Immature natural killer cell (primary cell): Measurements from ENCODE around the gene FAM53A. TPM values are rescaled to one million over a fixed set of nuclear protein-coding genes. Genes with fewer than 3 reads are reported as not detected.
"Not testable (repeated sequence)": the region's sequence is repeated elsewhere in the genome, so short reads cannot be mapped to it uniquely, and the experiment has no call there.

Source experiments
- DNase-seq, 3 donors: peaks; one replicate each; pipeline ENCODE4 v3.0.0; 2022; ENCODE audit warnings: mixed read lengths in 1 of 3
- H3K27ac Mint-ChIP-seq, 6 donors: one replicate each; pipeline ENCODE4 v1.8.0; 2020; ENCODE audit warnings: mixed read lengths in 6 of 6, mild to moderate bottlenecking in 5 of 6, inconsistent platforms in 4 of 6, moderate library complexity in 3 of 6
- H3K27me3 Mint-ChIP-seq, 3 donors: one replicate each; pipeline ENCODE4 v1.8.0; 2020 to 2021; ENCODE audit warnings: low read depth in 3 of 3, mild to moderate bottlenecking in 3 of 3, mixed read lengths in 3 of 3, moderate library complexity in 3 of 3, inconsistent platforms in 1 of 3
- H3K36me3 Mint-ChIP-seq, 3 donors: one replicate each; pipeline ENCODE4 v1.8.0; 2020; ENCODE audit warnings: mixed read lengths in 3 of 3, inconsistent platforms in 2 of 3, mild to moderate bottlenecking in 2 of 3
- H3K4me1 Mint-ChIP-seq, 2 donors: one replicate each; pipeline ENCODE4 v1.8.0; 2020; ENCODE audit warnings: inconsistent platforms in 2 of 2, mild to moderate bottlenecking in 2 of 2, mixed read lengths in 2 of 2, moderate library complexity in 1 of 2
- H3K4me3 Mint-ChIP-seq, 5 donors: one replicate each; pipeline ENCODE4 v1.8.0; 2020; ENCODE audit warnings: mild to moderate bottlenecking in 5 of 5, mixed read lengths in 5 of 5, inconsistent platforms in 3 of 5, moderate library complexity in 3 of 5
- H3K9me3 Mint-ChIP-seq, 6 donors: one replicate each; pipeline ENCODE4 v1.8.0; 2020; ENCODE audit warnings: mild to moderate bottlenecking in 6 of 6, mixed read lengths in 6 of 6, inconsistent platforms in 4 of 6, moderate library complexity in 3 of 6
- polyA plus RNA-seq, 3 donors: library from polyadenylated mRNA; unstranded; fragments of 300-500 nt; fragmentation: Illumina TruSeq; gene quantifications; one replicate each; pipeline ENCODE4 v1.2.3, GENCODE V29; 2021

The FAM53A gene
- polyA plus RNA-seq, 3 donors from 2014 or later: 0.38 to 2.6 (median 0.83) TPM

DNA sequence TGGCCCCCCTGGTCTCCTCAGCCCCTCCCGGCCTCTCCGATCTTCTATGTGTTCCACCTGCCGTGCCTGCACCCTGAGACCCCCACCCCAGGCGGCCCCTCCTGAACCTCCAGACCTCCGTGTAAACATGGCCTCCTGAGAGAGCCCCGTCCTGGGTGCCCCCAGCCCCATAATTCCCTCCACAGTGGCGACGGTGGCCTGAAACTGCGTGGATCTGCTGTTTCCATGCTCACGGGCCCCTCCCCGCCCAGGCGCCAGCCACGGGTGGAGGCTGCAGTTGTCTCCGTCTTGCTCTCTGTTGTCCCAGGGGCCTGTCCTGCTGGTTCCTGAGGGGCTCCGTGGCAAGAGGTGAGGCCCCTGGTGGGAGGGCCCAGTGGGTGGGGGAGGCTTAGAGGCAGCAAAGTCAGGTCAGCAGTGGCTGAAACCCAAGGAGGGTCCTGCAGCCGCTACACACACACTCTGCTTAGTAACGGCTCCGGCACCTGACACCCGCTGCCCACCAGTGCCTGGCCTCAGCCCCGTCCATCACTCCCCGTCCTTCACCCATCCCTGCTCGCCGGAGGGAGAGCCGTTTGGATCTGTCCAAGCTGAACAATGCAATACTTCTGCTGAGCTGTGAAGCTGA lies 75.8 kb downstream of the FAM53A start:
- no peak for DNase-seq
- H3K9me3 Mint-ChIP-seq: no peaks in the 10 kb centered on the region
- H3K27me3 Mint-ChIP-seq: peaks cover 0 to 1% (median 0%) of the 10 kb centered on the region in 3 donors
- H3K27ac Mint-ChIP-seq: no peak overlapping the region
- no peaks in the 10 kb centered on the region for H3K36me3 Mint-ChIP-seq
- H3K4me1 Mint-ChIP-seq: no peaks in the 10 kb centered on the region
- H3K4me3 Mint-ChIP-seq: no peak overlapping the region

DNA sequence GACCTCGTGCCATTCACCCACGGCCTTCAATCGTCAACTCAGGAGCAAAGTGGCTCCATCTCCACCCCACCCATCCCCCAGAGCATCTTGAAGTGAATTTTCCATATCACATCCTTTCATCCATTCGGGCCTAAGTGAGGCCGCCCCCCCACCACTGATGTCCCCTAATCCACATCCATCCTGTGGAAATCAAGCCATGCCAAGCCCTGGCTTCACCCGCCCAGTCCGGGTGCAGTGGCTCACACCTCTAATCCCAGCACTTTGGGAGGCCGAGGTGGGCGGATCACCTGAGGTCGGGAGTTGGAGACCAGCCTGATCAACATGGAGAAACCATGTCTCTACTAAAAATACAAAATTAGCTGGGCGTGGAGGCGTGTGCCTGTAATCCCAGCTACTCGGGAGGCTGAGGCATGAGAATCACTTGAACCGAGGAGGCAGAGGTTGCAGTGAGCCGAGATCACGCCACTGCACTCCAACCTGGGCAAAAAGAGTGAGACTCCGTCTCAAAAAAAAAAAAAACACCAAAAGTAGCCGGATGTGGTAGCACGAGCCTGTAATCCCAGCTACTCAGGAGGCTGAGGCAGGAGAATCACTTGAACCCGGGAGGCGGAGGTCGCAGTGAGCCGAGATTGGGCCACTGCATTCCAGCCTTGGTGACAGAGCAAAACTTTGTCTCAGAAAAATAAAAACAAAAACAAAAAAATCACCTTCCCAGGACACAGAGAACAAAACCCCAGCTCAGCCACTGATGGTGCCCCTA lies 76.5 kb downstream of the FAM53A start:
- H3K4me1 Mint-ChIP-seq, DNase-seq, H3K27ac Mint-ChIP-seq, H3K4me3 Mint-ChIP-seq, H3K27me3 Mint-ChIP-seq, H3K9me3 Mint-ChIP-seq, H3K36me3 Mint-ChIP-seq: not testable (repeated sequence)

DNA sequence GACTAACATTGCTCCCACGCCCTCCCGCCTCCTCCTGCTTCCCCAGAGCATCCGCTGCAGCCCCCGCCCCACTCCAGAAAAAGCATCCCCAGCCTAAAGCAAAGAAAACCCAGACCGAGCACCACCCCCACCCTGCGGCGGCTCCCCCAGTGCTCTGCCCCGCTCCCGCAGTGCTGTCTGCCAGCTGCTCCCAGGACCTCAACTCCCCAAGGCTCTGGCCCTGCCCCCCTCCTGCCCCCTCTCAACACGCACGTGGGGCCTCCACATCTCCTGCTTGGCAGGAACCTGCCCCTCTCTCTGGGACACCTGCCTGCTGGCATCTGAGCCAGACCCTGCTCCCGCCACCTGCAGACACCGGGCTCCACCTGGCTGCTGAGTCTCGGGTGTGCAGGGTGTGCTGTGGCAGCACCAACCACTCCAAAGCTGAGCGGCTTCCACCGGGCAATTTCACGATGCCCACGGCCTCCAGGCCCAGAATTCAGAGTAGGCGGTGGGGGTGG lies 79.4 kb downstream of the FAM53A start:
- H3K27me3 Mint-ChIP-seq: peaks cover 0 to 1% (median 0%) of the 10 kb centered on the region in 3 donors
- H3K4me3 Mint-ChIP-seq: no peak overlapping the region
- no peak overlapping the region for H3K27ac Mint-ChIP-seq

DNA sequence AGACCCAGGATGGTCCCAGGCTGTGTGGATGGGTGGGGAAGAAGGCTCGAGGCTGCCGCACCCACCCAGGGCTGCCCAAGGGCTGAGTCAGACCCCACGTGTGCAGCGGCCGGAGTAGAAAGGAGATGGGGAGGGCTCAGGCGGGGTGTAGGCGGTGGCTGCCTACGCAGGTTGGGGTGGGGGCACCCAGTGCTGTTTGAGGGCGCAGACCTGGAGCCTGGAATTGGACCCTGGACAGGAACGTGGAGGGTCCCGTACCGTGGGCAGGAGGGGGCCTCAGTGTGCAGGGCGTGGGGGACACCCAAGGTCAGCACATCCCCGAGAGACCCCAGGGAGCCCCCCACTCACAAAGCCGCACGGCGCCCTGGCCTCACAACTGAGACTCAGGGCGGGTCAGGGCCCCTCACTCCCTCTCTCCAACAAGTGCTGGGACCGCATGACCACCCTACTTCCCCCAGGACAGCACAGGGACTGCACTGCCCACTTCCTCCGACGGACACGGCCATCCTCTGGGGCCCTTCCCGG lies 79.9 kb downstream of the FAM53A start:
- no peaks in the 10 kb centered on the region for H3K4me1 Mint-ChIP-seq
- H3K36me3 Mint-ChIP-seq: no peaks in the 10 kb centered on the region
- peaks cover 0 to 1% (median 0%) of the 10 kb centered on the region in 3 donors for H3K27me3 Mint-ChIP-seq
- no peak overlapping the region for H3K27ac Mint-ChIP-seq
- no peaks in the 10 kb centered on the region for H3K9me3 Mint-ChIP-seq
- H3K4me3 Mint-ChIP-seq: no peak overlapping the region
- no peak for DNase-seq

More for the DNA sequence above, 79.4 kb downstream of the FAM53A start:
- no peaks in the 10 kb centered on the region for H3K36me3 Mint-ChIP-seq
- no peaks in the 10 kb centered on the region for H3K4me1 Mint-ChIP-seq
- DNase-seq: no peak
- no peaks in the 10 kb centered on the region for H3K9me3 Mint-ChIP-seq

DNA sequence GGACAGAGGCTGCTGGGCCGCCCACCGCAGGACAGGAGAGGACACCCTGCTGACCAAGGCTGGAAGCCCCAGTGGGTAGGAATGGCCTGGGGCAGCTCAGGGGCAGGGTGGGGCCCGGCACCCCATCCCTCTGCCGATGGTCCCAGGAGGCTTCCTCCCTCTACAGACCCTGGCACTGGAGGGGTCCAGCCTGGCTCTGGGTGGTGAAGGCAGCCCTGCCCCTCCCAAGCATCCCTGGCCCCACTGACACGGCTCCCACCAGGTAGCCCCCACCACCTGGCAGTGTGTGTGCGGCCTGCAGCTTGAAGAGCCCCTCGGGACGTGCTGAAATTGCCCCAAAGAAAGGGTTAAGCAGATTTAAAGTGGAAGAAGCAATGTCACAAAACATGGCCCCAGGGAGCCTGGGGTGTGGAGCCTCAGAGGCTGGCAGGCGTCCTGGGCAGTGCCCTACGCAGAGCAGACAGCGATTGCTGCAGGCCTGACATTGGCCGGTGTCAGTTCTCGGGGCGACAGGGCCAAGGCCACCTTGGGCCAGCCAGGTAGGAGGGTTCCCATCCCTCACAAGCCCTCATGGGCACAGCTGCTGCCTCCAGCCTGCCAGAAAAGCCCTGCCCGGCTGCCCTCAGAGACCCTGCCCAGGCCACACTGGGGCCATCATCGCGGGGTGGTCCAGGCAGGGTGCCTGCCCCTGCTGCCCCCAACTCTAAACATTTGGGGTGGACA lies 80.5 kb downstream of the FAM53A start:
- Mint-ChIP-seq H3K36me3 (no peaks in the 10 kb centered on the region), H3K9me3 (no peaks in the 10 kb centered on the region), H3K4me3 (no peak overlapping the region), H3K4me1 (no peaks in the 10 kb centered on the region), H3K27ac (no peak overlapping the region), H3K27me3 (peaks cover 0 to 1% (median 0%) of the 10 kb centered on the region in 3 donors)
- DNase-seq: no peak

DNA sequence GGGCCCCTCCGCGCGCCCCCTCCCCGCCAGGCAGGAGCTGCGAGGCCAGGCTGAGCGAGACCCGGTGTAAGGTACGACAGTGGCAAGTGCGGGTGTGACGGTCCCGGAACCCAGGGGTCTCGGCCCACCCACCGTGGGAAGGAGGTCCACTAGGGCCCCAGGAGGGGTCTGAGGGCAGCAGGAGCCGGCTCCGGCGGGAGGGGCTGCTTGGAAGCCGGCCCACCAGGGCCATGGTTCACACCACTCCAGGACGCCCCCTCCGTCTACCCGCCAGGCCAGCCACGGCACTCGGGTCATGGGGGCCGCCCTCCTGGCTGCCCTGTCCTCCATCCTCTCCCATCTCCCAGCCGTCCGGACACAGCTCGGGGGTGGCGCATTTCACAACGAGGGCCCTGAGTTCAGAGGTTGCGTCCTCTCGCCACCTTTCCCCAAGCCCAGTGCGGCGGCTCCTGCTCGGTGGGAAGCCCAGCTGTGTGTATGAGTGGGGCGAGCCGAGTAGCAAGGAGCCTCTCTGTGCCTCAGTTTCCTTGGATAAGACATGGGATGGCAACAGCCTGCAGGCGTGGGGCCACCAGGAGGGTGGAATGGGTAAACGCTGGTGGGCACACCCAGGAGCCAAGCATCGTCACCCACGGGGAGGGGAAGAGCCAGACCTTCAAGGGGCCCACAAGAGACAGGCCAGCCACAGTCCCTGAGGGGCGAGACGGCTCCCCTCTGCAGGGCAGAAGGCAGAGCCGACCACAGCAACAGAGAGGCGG lies 81.3 kb downstream of the FAM53A start:
- DNase-seq: no peak
- no peaks in the 10 kb centered on the region for H3K9me3 Mint-ChIP-seq
- no peaks in the 10 kb centered on the region for H3K36me3 Mint-ChIP-seq
- H3K4me3 Mint-ChIP-seq: no peak overlapping the region
- no peaks in the 10 kb centered on the region for H3K4me1 Mint-ChIP-seq
- H3K27me3 Mint-ChIP-seq: peaks cover 0 to 1% (median 0%) of the 10 kb centered on the region in 3 donors
- H3K27ac Mint-ChIP-seq: no peak overlapping the region

DNA sequence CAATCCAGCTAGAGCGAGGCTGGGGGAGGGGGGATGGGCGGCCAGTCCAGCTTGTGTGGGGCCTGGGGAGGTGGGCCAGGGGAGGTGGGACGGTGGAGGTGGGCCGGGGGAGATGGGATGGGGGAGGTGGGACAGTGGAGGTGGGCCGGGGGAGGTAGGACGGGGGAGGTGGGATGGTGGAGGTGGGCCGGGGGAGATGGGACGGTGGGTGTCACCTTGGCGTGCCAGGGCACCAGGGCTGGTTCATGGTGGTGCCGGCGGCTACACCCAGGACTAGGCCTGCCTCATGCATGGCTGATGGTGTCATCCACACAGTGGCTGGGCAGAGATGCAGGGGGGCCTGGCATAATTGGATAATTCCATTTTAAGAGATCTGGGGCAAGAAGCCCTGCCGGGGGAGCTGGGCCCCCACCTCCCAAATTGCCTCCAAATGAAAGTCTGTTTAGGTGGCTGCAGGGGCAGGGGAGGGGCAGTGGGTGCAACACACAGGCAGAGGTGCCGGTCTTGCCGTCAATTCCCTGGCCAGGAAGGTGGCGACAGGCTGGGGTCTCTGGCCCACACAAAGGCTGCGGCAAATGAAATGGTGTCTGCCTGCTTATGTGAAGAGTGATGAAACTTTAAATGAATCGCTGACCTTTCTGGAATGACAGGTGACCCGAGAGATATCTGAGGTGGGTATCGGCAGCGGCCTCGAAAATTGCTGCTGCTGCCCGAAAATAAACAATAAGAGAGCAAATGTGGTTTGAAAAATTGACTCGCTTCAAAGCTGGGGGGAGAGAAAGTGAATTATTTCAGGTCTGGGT lies 82.1 kb downstream of the FAM53A start:
- Mint-ChIP-seq H3K27ac (no peak overlapping the region), H3K4me3 (no peak overlapping the region), H3K9me3 (no peaks in the 10 kb centered on the region), H3K4me1 (no peaks in the 10 kb centered on the region), H3K36me3 (no peaks in the 10 kb centered on the region), H3K27me3 (peaks cover 0 to 1% (median 0%) of the 10 kb centered on the region in 3 donors)
- no peak for DNase-seq

DNA sequence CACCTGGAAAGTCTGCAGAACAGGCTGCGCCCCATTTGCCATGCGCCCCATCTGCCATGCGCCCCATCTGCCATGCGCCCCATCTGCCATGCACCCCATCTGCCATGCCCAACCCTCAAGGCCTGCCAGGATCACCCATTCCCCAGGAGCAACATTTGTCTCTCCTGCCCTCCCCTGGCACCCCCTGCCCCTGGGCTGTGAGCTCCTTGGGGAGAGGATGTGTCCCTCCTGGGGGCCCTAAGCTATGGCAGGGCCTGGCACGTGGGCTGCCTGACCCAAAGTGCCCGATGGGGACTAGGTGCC lies 82.6 kb downstream of the FAM53A start:
- Mint-ChIP-seq H3K4me3 (no peak overlapping the region), H3K4me1 (no peaks in the 10 kb centered on the region), H3K27ac (no peak overlapping the region), H3K36me3 (no peaks in the 10 kb centered on the region), H3K9me3 (no peaks in the 10 kb centered on the region), H3K27me3 (peaks cover 0 to 4% (median 0%) of the 10 kb centered on the region in 3 donors)
- DNase-seq: no peak

DNA sequence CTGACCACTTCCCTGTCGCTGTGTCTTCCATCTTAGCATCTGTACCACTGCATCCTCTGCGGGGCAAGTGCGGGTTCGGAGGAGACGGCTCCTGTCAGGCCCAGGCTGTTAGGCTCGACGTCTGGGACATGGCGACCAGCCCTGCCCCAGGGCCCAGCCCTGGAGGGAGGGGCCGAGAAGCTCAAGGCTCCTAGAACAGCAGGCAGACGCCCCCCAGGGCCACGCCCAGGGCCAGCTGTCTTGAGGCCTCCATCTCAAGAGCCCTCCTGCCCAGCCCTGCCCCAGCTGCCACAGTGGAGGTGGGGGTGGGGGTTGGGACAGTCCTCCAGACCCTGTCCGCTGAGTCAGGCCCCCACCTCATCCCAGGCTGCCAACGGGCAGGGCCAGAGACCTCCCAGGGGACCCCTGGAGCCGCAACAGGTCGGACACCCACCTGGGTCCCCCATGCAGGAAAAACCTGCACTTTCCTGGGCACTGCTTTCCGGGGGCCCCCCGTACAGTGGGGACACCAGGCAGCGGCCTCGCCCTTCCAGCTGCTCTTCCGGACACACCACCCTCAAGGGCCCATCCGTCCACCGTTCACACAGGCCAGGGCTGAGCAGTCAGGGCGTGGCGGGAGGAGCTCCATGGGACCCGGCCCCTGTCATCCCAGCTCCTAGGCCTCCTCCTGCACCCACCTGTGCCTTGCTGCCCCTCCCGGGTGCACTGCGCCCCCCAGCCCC lies 83.1 kb downstream of the FAM53A start:
- H3K9me3 Mint-ChIP-seq: no peaks in the 10 kb centered on the region
- H3K27me3 Mint-ChIP-seq: peaks cover 0 to 4% (median 1%) of the 10 kb centered on the region in 3 donors
- DNase-seq: no peak
- no peak overlapping the region for H3K4me3 Mint-ChIP-seq
- no peaks in the 10 kb centered on the region for H3K36me3 Mint-ChIP-seq
- H3K27ac Mint-ChIP-seq: no peak overlapping the region
- no peaks in the 10 kb centered on the region for H3K4me1 Mint-ChIP-seq

DNA sequence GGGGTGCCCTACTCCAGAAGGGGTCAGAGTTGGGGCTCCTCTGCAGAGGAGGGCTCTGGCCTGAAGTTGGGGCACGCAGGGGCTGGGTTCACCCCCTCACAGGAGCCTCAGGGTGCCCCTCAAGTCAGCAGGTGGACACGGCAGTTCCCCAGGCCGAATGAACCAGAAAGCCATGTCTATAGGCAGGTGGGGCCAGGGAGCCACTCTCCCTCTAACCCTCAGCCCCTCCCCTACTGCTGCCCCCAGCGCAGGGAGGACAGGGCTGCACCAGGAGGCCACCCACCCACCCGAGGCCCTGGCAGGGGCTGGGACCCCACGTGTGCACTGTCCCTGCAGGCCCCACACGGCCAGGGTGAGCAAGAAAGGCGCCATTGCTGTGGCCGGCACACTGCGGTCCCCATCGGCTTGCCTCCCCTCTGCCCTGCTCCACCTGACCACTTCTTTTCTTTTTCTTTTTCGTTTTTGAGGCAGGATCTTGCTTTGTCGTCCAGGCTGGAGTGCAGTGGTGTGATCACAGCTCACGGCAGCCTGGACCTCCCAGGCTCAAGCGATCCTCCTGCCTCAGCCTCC lies 83.8 kb downstream of the FAM53A start:
- Mint-ChIP-seq H3K4me1 (no peaks in the 10 kb centered on the region), H3K9me3 (no peaks in the 10 kb centered on the region), H3K27me3 (peaks cover 0 to 3% (median 1%) of the 10 kb centered on the region in 3 donors), H3K4me3 (no peak overlapping the region), H3K36me3 (no peaks in the 10 kb centered on the region), H3K27ac (no peak overlapping the region)
- no peak for DNase-seq

DNA sequence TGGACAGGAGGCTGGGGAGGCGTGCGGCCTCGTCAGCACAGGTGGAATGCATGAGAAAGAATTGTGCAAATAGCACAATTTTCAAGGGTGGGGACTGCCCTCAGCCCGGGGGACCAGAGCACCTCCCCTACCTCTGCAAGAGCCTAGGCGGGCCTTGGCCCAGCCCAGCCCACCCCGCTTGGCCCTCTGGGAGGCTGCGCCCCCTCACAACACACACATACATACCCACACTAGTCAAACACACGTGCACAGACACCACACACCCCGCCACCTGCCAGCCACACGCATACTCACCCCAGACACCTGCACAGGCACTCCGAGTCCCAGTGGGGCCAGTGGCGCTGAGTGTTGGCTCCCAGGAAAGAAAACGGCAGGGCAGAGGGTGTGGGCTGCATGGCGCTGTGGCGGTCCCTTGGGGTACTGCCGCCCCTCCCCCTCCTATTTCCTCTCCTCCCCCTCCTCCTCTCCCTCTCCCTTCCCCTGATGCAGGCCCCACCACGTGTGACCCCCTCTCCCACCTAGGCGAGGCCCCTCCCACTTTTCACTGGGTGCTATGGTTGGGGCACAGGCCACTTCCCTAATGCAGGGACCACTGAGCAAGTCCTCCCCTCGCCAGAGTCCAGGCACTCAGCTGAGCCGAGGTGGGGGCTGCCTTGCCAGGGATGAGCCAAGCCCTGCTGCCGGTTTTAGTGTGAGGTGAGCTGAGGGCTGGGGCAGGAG lies 84.5 kb downstream of the FAM53A start:
- Mint-ChIP-seq H3K9me3 (no peaks in the 10 kb centered on the region), H3K27me3 (peaks cover 0 to 2% (median 1%) of the 10 kb centered on the region in 3 donors), H3K4me3 (no peak overlapping the region), H3K36me3 (no peaks in the 10 kb centered on the region), H3K27ac (no peak overlapping the region), H3K4me1 (no peaks in the 10 kb centered on the region)
- no peak for DNase-seq

DNA sequence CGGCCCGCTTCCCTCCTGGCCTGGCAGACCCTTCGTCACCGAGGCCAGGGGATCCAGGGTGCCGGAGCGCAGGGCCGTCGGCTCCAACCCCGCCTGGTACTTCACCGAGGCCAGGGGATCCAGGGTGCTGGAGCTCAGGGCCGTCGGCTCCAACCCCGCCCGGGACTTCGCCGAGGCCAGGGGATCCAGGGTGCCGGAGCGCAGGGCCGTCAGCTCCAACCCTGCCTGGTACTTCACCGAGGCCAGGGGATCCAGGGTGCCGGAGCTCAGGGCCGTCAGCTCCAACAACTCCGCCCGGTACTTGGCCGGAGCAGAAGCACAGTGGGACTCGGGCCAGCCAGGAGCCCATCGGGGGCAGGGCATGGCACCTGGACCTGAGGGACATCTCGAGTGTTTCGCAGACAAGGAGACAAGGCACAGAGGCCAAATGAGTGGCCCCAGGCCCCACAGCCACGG lies 85.1 kb downstream of the FAM53A start:
- Mint-ChIP-seq H3K27me3 (peaks cover 0 to 2% (median 1%) of the 10 kb centered on the region in 3 donors), H3K9me3 (no peaks in the 10 kb centered on the region), H3K27ac (no peak overlapping the region), H3K4me1 (no peaks in the 10 kb centered on the region), H3K36me3 (no peaks in the 10 kb centered on the region), H3K4me3 (no peak overlapping the region)
- no peak for DNase-seq
